GM12878 (cell line): ENCODE data around the gene ADCY10. TPM values are rescaled to one million over a fixed set of nuclear protein-coding genes. Genes with fewer than 3 reads are reported as not detected.

Source experiments
- ATAC-seq: fragments of 200-7000 bp; cut with Tn5 transposase; 3 replicates; pipeline ENCODE4 v1.9.1; 2020; ENCODE audit warnings: mild to moderate bottlenecking, moderate library complexity
- BruUV-seq: library from RNA; stranded (reverse); fragments of 400-500 nt; replicated peaks from 2 replicates; lab custom pipeline; 2021; lab: Mats Ljungman, UMichigan
- CTCF ChIA-PET: fragments of 300-600 bp; sonication (Branson Sonifier 250); formaldehyde crosslinking; extraction: SDS; loops from one replicate; lab custom pipeline; 2021; ENCODE audit warnings: inconsistent platforms; lab: Yijun Ruan, JAX
- POLR2A ChIA-PET: fragments of 350-600 bp; formaldehyde crosslinking; extraction: SDS; loops from one replicate; lab custom pipeline; 2021; ENCODE audit warnings: inconsistent platforms; lab: Charles Lee
- RAD21 ChIA-PET: fragments of 300-600 bp; sonication (Branson Sonifier 250); formaldehyde crosslinking; loops from one replicate; lab custom pipeline; 2023; ENCODE audit warnings: antibody characterized with exemption; ENCODE audit not compliant: unreplicated experiment; lab: Charles Lee
- SMC1A ChIA-PET: fragments of 300-600 bp; sonication (Branson Sonifier 250); formaldehyde crosslinking; loops from one replicate; lab custom pipeline; 2023; ENCODE audit not compliant: unreplicated experiment, uncharacterized antibody; lab: Charles Lee
- DNase-seq: peaks from one replicate; pipeline ENCODE4 v3.0.0-alpha.2; 2011; ENCODE audit warnings: low read depth, low spot score
- FAIRE-seq: peaks from 3 replicates; lab custom pipeline; 2011; peaks lifted over from hg19 to GRCh38; lab: Jason Lieb, UNC
- H2AFZ ChIP-seq: 2 replicates; pipeline ENCODE4 v1.6.0; 2011; ENCODE audit warnings: low read depth, low read length, control low read depth; ENCODE audit not compliant: control insufficient read depth
- H3K27ac ChIP-seq: 2 replicates; pipeline ENCODE4 v1.5.1; 2011; ENCODE audit warnings: control low read depth; ENCODE audit not compliant: control insufficient read depth, insufficient read depth
- H3K27me3 ChIP-seq, 2 experiments: replicated peaks in 1 of 2; 2 replicates each; pipeline versions ENCODE4 v1.6.0 to v1.6.1; 2011; ENCODE audit warnings: low read length in 1 of 2; ENCODE audit not compliant: control insufficient read depth in 2 of 2, insufficient read depth in 2 of 2
- H3K36me3 ChIP-seq, 2 experiments: 2 replicates each; pipeline ENCODE4 v1.5.1; 2011; ENCODE audit warnings: low read length in 1 of 2; ENCODE audit not compliant: control insufficient read depth in 2 of 2, insufficient read depth in 2 of 2
- H3K4me1 ChIP-seq: 2 replicates; pipeline ENCODE4 v1.6.1; 2011; ENCODE audit warnings: mild to moderate bottlenecking, low read length, moderate library complexity, mixed read lengths; ENCODE audit not compliant: control insufficient read depth, insufficient read depth
- H3K4me2 ChIP-seq: 2 replicates; pipeline ENCODE4 v1.6.0; 2011; ENCODE audit warnings: control low read depth; ENCODE audit not compliant: control insufficient read depth, insufficient read depth
- H3K4me3 ChIP-seq: fragments of 200-600 bp; sonication (generic); 2 replicates; pipeline ENCODE4 v1.5.1; 2016
- H3K79me2 ChIP-seq: 2 replicates; pipeline ENCODE4 v1.6.0; 2011; ENCODE audit warnings: low read length; ENCODE audit not compliant: control insufficient read depth, insufficient read depth
- H3K9ac ChIP-seq: 2 replicates; pipeline ENCODE4 v1.8.0; 2011; ENCODE audit warnings: low read length, control low read depth, mixed read lengths; ENCODE audit not compliant: control insufficient read depth, insufficient read depth
- H3K9me3 ChIP-seq: replicated peaks from 3 replicates; pipeline ENCODE4 v1.5.1; 2011; ENCODE audit warnings: mild to moderate bottlenecking, low read length; ENCODE audit not compliant: control insufficient read depth, insufficient read depth
- H4K20me1 ChIP-seq: 2 replicates; pipeline ENCODE4 v1.6.0; 2011; ENCODE audit not compliant: control insufficient read depth, insufficient read depth
- ATF2 ChIP-seq: IDR thresholded peaks from 2 replicates; pipeline ENCODE4 v1.6.1; 2012; ENCODE audit warnings: low read length, inconsistent platforms
- ATF3 ChIP-seq: IDR thresholded peaks from 2 replicates; pipeline ENCODE4 v1.6.1; 2011; ENCODE audit warnings: low read depth, mild to moderate bottlenecking, low read length, moderate library complexity, borderline replicate concordance; ENCODE audit errors: extremely low read depth
- CEBPB ChIP-seq, 2 experiments: fragments of 150-350 bp in 1 of 2; IDR thresholded peaks; 2 replicates each; pipeline ENCODE4 v1.6.1; 2012 to 2014; ENCODE audit warnings: low read depth in 2 of 2, low read length in 2 of 2, borderline replicate concordance in 1 of 2, inconsistent platforms in 1 of 2
- DPF2 ChIP-seq: fragments of 450-650 bp; IDR thresholded peaks from 2 replicates; pipeline ENCODE4 v1.6.1; 2017; ENCODE audit warnings: mild to moderate bottlenecking
- E2F8 ChIP-seq: fragments of 450-650 bp; IDR thresholded peaks from 2 replicates; pipeline ENCODE4 v1.6.1; 2018; ENCODE audit warnings: mild to moderate bottlenecking, low read depth, moderate library complexity; ENCODE audit not compliant: partially characterized antibody
- GABPA ChIP-seq: IDR thresholded peaks from 2 replicates; pipeline ENCODE4 v1.6.1; 2014; ENCODE audit warnings: antibody characterized with exemption, low read depth, mild to moderate bottlenecking, inconsistent platforms
- JUND ChIP-seq: IDR thresholded peaks from 2 replicates; pipeline ENCODE4 v1.6.1; 2012; ENCODE audit warnings: low read depth, mild to moderate bottlenecking, low read length, improper control_type of control experiment, moderate library complexity
- MAX ChIP-seq: IDR thresholded peaks from 2 replicates; pipeline ENCODE4 v1.6.1; 2012; ENCODE audit warnings: low read depth, low read length, improper control_type of control experiment
- MEF2B ChIP-seq: fragments of 450-650 bp; IDR thresholded peaks from 2 replicates; pipeline ENCODE4 v1.6.1; 2018; ENCODE audit warnings: mild to moderate bottlenecking, moderate library complexity; ENCODE audit not compliant: partially characterized antibody, poor library complexity, severe bottlenecking
- NBN ChIP-seq: fragments of 450-650 bp; IDR thresholded peaks from 2 replicates; pipeline ENCODE4 v1.6.1; 2016
- POLR2A ChIP-seq: IDR thresholded peaks from 2 replicates; pipeline ENCODE4 v1.6.1; 2011; ENCODE audit warnings: low read depth, mild to moderate bottlenecking, low read length
- RAD51 ChIP-seq: fragments of 450-650 bp; IDR thresholded peaks from 2 replicates; pipeline ENCODE4 v1.6.1; 2016; ENCODE audit warnings: moderate library complexity, mild to moderate bottlenecking, inconsistent platforms
- WGBS: methylation state at CpG from one replicate; pipeline ENCODE4 v1.1.6; 2016; ENCODE audit warnings: low lambda C conversion rate; ENCODE audit not compliant: insufficient replicate concordance, insufficient coverage; ENCODE audit errors: missing lambda C conversion rate; 5-methylcytosine and 5-hydroxymethylcytosine counted together
- in situ Hi-C: fragments of 300-500 bp; cut with MboI; formaldehyde crosslinking; loops from 9 replicates; pipeline ENCODE4 v1.14.3; 2018; ENCODE audit warnings: mixed read lengths
- intact Hi-C: fragments of 100-400 bp; cut with micrococcal nuclease; formaldehyde crosslinking; loops from one replicate; pipeline ENCODE4 v1.14.2; 2022; ENCODE audit not compliant: unreplicated experiment
- polyA plus RNA-seq, 11 experiments: library from polyadenylated mRNA; depleted of rRNA in 4 of 11; unstranded in 6 of 11; stranded (reverse) in 5 of 11; fragments of >200 nt; fragmentation: Nextera tagmentation in 4 of 11; fragmentation: Illumina TruSeq in 1 of 11; extraction: Ambion mirVana in 4 of 11; extraction: Trizol in 1 of 11; gene quantifications; 1 replicate in 1 of 11; 2 replicates in 10 of 11; pipeline versions ENCODE4 v1.2.1 to v1.2.3, GENCODE V29; 2011 to 2016; ENCODE audit warnings: inconsistent platforms in 2 of 11, missing spikeins in 2 of 11, low read depth in 1 of 11
- total RNA-seq, 4 experiments: library from RNA; depleted of rRNA in 3 of 4; stranded (reverse); fragments of >200 nt in 3 of 4; fragmentation: Illumina TruSeq in 1 of 4; extraction: Trizol in 1 of 4; gene quantifications; 2 replicates each; pipeline versions ENCODE4 v1.2.1 to v1.2.3, GENCODE V29; 2013 to 2021
- TF ChIP-seq, protein P1 (sequence below): fragments of 450-650 bp; IDR thresholded peaks from 2 replicates; pipeline ENCODE4 v1.6.1; 2016; ENCODE audit warnings: mild to moderate bottlenecking
- TF ChIP-seq, protein P2 (sequence below): IDR thresholded peaks from 2 replicates; pipeline ENCODE4 v1.6.1; 2012; ENCODE audit warnings: low read depth, low read length, improper control_type of control experiment

ADCY10 gene
- total and polyA plus RNA-seq, 10 of the 15 experiments (the other 5 are each of a cell fraction or from before 2014, with no cell fraction given), result 0.13 to 0.22 TPM; not detected in 8

GRCh38 chr1:167912294-167912693 lies 1.6 kb downstream of the ADCY10 start:
- Histone ChIP-seq H3K9ac (no peak overlapping the region), H2AFZ (no peak overlapping the region), H3K9me3 (peaks cover 12% of the 10 kb centered on the region), H3K4me2 (no peak overlapping the region), H3K4me1 (no peaks in the 10 kb centered on the region), H3K36me3 (peaks cover 2% of the 10 kb centered on the region in 2 experiments; a peak in 2 of 4 replicates), H3K4me3 (no peak overlapping the region), H4K20me1 (no peaks in the 10 kb centered on the region), H3K79me2 (no peaks in the 10 kb centered on the region), H3K27ac (no peak overlapping the region), H3K27me3 (no peaks in the 10 kb centered on the region)
- ATAC-seq (no peak), DNase-seq (no peak), FAIRE-seq (no peak)
- in situ Hi-C loops (no loop called here), intact Hi-C loops (no loop called here)
- 68% methylated on average over 7 of the region's 7 CpGs for WGBS
- ChIA-PET POLR2A (no interaction called here), RAD21 (no interaction called here), CTCF (no interaction called here), SMC1A (no interaction called here)
- no peak for TF ChIP-seq GABPA
- no peak for TF ChIP-seq ATF2
- no peak for TF ChIP-seq ATF3
- no peak for TF ChIP-seq MEF2B
- no peak for TF ChIP-seq CEBPB (IDR thresholded peaks at IDR 0.05; ENCODE audit: borderline replicate concordance in 1 of 2, low read depth in 2 of 2, low read length in 2 of 2)
- no peak for TF ChIP-seq RAD51
- TF ChIP-seq, protein P1, sequence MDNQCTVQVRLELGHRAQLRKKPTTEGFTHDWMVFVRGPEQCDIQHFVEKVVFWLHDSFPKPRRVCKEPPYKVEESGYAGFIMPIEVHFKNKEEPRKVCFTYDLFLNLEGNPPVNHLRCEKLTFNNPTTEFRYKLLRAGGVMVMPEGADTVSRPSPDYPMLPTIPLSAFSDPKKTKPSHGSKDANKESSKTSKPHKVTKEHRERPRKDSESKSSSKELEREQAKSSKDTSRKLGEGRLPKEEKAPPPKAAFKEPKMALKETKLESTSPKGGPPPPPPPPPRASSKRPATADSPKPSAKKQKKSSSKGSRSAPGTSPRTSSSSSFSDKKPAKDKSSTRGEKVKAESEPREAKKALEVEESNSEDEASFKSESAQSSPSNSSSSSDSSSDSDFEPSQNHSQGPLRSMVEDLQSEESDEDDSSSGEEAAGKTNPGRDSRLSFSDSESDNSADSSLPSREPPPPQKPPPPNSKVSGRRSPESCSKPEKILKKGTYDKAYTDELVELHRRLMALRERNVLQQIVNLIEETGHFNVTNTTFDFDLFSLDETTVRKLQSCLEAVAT, result no peak
- no peak for TF ChIP-seq MAX
- TF ChIP-seq E2F8, result no peak
- no peak for TF ChIP-seq POLR2A
- no peak for TF ChIP-seq NBN
- TF ChIP-seq, protein P2, sequence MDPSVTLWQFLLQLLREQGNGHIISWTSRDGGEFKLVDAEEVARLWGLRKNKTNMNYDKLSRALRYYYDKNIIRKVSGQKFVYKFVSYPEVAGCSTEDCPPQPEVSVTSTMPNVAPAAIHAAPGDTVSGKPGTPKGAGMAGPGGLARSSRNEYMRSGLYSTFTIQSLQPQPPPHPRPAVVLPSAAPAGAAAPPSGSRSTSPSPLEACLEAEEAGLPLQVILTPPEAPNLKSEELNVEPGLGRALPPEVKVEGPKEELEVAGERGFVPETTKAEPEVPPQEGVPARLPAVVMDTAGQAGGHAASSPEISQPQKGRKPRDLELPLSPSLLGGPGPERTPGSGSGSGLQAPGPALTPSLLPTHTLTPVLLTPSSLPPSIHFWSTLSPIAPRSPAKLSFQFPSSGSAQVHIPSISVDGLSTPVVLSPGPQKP, result no peak
- TF ChIP-seq JUND, result no peak
- no peak for TF ChIP-seq DPF2
- BruUV-seq, result no TSS peak
